ENCODE measurements around the gene SGTB.
"Not testable (repeated sequence)": the region's sequence is repeated elsewhere in the genome, so short reads cannot be mapped to it uniquely, and the experiment has no call there.

Gene SGTB

DNA sequence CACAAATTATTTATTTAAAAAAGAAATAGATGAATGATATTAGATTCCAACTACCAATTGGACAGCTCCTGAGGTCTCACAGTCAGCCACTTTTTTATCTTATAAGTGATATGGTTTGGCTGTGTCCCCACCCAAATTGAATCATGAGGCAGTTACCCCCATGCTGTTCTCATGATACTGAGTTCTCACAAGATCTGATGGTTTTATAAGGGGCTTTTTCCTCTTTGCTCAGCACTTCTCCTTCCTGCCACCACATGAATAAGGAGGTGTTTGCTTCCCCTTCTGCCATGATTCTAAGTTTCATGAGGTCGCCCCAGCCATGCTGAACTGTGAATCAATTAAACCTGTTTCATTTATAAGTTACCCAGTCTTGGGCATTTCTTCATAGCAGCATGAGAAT lies 13.0 kb upstream of the SGTB start:
- no peak for DNase-seq (ENCODE audit: low read depth, low spot score)

DNA sequence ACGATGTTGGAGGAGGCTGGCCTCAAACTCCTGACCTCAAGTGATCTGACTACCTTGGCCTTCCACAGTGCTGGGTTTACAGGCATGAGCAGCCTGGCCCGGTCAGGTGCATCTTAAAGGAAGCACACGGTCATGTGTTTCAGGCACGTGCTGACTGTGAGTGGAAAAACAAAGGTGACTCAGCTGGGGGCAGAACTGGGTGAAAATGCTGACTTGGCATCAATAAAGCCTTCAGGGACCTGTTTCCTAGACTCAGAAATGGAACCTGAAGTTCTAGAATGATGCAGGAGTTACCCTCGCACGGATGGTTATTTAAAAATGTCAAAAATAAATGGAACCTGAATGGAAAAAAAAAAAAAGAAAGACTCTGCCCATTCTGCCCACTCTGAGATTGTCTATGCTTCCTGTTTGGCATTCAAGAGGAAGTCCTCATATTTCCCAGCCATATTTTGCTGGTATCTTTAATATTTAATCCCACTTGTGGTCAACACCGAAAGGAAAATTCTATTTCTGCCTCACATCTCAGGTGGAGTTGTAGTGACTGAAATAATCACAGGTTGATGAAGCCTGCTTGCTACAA lies 12.4 kb upstream of the SGTB start:
- DNase-seq (ENCODE audit: low read depth, low spot score), result not testable (repeated sequence)

DNA sequence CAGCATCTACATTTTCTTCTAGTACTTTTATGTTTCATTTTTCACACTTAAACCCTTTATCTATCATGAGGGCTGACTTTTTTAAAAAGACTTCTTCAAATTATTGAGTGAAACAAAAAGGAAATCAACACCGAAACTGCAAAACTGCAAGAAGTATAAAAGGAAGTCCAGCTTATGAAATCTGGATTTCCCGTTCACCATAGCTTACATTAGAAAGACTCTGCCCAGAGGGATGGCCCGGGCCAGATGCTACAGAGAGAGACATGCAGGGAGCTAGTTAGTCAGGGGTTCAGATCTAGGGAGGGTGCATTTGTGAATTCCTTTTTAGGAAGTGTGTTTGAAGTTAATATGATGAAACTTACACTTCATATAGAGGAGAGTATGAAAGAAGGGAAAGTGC lies 10.1 kb upstream of the SGTB start:
- DNase-seq (ENCODE audit: low read depth, low spot score), result not testable (repeated sequence)

GRCh38 chr5:65730910-65731309 lies 9.0 kb upstream of the SGTB start:
- no peak for DNase-seq (ENCODE audit: low read depth, low spot score)

- no peak for DNase-seq (ENCODE audit: low read depth, low spot score)
These were observed 6.3 kb upstream of the SGTB start for GRCh38 chr5:65728218-65728617.

DNA sequence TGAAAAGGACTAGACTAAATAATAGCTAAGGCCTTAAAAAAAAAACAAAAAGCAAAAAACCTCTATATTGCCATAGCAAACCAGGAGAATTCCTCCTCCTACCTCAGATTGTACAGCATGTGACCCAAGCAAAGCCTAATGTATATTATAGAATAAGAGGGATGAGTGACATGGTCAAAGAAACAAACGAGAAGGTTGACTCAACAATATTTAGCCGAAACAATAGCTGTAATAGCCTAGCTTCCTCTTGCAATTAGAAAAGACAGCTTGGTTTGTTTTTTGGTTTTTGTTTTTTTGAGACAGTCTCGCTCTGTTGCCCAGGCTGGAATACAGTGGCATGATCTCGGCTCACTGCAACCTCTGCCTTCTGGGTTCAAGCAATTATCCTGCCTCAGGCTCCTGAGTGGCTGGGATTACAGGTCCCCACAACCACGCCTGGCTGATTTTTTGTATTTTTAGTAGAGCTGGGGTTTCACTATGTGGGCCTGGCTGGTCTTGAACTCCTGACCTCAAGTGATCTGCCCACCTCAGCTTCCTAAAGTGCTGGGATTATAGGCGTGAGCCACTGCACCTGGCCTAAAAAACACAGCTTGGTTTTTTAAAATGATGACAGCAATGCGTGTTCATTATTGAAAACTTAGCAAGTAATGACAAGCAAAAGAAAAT lies 5.7 kb upstream of the SGTB start:
- no peak for DNase-seq (ENCODE audit: low read depth, low spot score)

- DNase-seq (ENCODE audit: low read depth, low spot score), result no peak
These were observed 880 bp upstream of the SGTB start for GRCh38 chr5:65722575-65723403.

GRCh38 chr5:65721050-65721719 lies 724 bp downstream of the SGTB start:
- DNase-seq (ENCODE audit: low read depth, low spot score), result no peak

DNA sequence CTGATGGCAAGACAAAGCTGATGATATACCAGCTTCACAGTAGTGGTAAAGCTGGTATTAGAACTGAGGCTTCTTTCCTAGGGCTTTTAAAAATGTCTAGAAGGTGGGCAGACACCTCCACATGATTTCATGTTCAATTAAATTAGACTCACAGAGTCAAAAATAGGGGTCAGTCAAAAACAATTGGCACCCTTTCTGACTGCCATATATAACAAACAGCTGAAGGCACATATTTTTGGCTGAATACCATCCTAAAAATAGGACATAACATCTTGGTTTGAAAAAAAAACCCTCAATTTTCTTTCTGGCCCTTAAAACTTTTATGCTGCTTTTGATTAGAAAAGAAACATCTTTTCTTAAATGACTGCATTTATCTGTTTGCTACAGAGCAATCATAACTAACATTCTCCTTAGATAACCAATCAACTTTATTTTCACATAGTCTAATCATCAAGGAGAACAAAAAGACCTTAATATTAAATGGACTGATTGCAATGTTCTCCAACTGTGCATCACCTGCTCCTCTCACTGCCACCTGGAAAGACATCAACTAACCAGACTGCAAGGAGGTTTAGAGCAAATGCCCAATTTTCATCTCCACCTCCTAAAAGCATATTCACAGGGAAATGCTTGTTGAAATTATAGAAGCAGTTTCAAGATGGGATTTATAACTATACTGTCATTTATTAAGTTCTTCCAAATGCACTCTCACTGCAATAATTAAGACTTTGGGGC lies 3.2 kb downstream of the SGTB start:
- DNase-seq (ENCODE audit: low read depth, low spot score), result no peak

DNA sequence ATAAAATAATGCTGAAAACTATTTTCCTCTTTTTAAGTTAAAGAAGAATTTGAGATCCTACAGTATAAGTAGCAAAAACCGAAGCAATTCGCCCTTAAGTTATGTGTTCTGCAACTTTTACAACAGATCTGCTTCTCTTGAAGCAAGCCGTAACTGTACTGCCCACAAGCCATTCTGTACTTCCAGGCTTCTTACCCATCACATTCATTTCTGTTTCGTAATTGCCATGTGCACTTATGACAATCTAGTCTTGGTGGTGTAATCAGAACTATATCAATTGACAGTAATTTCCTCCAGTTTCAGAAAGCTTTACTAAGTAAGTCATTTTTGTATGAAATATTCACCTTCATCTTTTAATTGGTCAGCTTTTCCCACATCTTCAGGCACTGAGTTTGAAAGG lies 13.8 kb downstream of the SGTB start:
- DNase-seq (ENCODE audit: low read depth, low spot score), result no peak

GRCh38 chr5:65707663-65708062 lies 14.2 kb downstream of the SGTB start:
- DNase-seq (ENCODE audit: low read depth, low spot score), result no peak

DNA sequence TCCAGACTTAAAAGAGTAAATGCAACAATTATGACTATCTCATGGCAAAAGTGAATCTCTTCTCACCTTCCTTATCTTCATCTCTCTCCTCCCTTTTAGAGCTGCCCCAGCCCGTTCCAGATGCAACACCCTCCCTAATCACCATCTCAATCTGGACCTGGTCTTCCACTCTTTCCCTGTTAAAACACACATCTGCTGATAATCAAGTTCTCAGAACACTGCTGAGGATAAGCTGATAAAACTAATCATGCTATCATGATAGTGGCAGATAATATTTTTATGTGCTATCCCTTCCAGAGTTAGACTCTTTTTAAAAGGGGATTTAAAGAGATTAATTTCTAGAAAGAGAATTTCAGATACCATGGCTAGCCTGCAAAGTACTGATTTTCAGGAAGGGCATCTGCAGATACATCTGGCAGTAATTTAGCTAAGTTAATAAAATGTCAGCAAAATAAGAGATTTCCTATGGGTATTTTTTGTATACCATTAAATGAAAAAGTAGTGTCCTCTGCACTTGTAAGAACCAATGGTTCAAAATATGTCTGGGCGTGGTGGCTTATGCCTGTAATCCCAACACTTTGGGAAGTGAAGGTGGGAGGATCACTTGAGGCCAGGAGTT lies 17.2 kb downstream of the SGTB start:
- DNase-seq (ENCODE audit: low read depth, low spot score), result no peak

- no peak for DNase-seq (ENCODE audit: low read depth, low spot score)
These were observed 19.9 kb downstream of the SGTB start for GRCh38 chr5:65702036-65702435.

- no peak for DNase-seq (ENCODE audit: low read depth, low spot score)
These were observed 22.6 kb downstream of the SGTB start for GRCh38 chr5:65699338-65699737.

GRCh38 chr5:65696892-65697291 lies 25.0 kb downstream of the SGTB start:
- no peak for DNase-seq (ENCODE audit: low read depth, low spot score)

DNA sequence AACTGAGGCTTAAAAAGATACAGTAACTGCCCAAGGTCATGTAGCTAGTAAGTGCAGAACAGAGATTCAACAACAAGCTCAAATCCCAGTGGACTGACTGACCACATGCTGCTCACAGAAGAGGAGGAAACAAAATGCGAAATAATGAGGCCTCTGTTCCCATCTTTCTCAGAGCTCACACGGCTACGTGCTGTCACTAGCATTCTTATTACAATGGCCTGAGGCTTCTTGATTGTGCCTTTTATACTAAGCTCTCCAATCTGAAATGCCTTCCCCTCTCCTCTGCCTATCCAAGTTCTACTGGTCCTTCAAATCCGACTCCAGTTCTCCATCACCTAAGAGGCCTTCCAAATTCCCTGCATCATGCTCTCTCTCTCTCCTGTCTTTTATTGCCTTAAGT lies 26.0 kb downstream of the SGTB start:
- no peak for DNase-seq (ENCODE audit: low read depth, low spot score)

DNA sequence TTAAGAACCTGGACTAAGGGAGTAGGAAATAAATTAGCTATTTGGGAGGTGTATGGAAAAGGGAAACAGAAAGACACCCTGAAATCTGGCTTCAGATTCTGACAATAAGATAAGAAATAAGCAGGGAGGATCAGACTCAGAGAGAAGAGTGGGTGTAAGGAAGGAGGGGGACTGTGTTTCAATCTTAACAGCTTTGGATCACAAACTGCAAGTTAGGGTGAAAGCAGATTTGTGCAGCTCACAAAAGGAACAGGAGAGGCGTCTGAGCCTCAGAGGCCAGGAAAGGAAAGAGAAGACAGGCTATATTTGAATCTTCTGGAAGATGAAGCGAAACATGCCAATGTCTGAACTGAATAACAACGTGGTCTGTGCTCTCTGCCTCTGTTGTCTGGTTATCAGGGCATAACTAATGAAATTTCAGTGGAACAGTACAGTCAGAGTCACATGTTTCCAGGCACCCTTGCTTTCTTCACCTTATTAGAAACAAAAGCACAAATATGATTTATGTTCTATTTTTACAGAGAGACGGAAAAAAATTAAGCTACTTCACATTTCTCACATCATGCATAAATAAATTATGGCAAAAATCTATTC lies 26.6 kb downstream of the SGTB start:
- no peak for DNase-seq (ENCODE audit: low read depth, low spot score)

GRCh38 chr5:65693121-65693520 lies 28.8 kb downstream of the SGTB start:
- no peak for DNase-seq (ENCODE audit: low read depth, low spot score)

GRCh38 chr5:65682148-65682547 lies 39.8 kb downstream of the SGTB start:
- DNase-seq (ENCODE audit: low read depth, low spot score), result no peak

GRCh38 chr5:65676056-65676455 lies 45.9 kb downstream of the SGTB start:
- not testable (repeated sequence) for DNase-seq (ENCODE audit: low read depth, low spot score)

DNA sequence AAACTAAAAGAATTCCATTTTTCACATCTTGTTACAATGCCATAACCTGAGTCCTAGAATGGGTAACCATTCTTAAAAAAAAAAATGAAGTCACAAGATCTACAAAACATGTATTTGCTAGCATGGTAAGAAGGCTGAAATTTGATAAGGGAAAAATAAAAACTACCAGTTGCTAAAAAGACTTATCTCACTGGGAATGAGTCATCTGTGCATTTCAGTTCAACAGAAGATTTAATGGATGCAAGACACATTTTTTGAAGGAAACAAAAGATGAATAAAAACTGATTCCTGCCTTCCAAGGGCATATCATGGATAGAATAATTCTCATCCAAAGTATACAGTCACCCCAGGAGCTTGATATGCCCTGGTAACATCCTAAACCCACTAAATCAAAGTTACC lies 47.2 kb downstream of the SGTB start:
- no peak for DNase-seq (ENCODE audit: low read depth, low spot score)

Measured in smooth muscle cell of the brain vasculature (primary cell).